Prostate gland (tissue), 2 donors: ENCODE measurements around the gene KERA.

Experiments
- POLR2A ChIP-seq: fragments of 450-650 bp; IDR thresholded peaks from one replicate; pipeline ENCODE4 v1.6.1; 2016; ENCODE audit warnings: antibody characterized with exemption, mild to moderate bottlenecking
- POLR2AphosphoS5 ChIP-seq: sonication (generic); formaldehyde crosslinking; IDR thresholded peaks from one replicate; pipeline ENCODE4 v1.6.1; 2017; ENCODE audit warnings: antibody characterized with exemption
- TF ChIP-seq, protein P1 (sequence below), 4 experiments: fragments of 200-600 bp in 2 of 4; fragments of 450-650 bp in 2 of 4; sonication (generic) in 2 of 4; IDR thresholded peaks; 1 replicate in 3 of 4; 2 replicates in 1 of 4; pipeline ENCODE4 v1.5.1; 2016 to 2019; ENCODE audit warnings: antibody characterized with exemption in 4 of 4, mild to moderate bottlenecking in 2 of 4, moderate library complexity in 2 of 4

DNA sequence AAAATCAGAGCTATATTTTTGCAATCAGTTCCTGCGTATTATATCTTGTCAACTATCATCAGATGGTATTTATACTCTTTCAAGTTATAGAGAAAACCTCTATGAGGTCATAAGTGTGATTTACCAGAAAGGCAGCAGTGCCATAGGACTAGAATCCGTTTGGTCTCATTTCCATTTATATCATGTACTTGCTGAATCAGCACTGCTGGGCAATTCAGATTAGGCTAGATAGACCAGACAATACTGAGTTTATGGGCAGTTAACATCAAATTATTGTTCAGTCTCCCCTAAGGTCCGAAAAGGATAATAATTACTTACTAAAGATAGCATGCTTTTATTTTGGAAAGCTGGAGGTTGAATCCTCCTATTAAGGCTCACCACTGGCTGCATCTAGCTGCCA is 6.8 kb upstream of the KERA start:
- TF ChIP-seq, protein P1, sequence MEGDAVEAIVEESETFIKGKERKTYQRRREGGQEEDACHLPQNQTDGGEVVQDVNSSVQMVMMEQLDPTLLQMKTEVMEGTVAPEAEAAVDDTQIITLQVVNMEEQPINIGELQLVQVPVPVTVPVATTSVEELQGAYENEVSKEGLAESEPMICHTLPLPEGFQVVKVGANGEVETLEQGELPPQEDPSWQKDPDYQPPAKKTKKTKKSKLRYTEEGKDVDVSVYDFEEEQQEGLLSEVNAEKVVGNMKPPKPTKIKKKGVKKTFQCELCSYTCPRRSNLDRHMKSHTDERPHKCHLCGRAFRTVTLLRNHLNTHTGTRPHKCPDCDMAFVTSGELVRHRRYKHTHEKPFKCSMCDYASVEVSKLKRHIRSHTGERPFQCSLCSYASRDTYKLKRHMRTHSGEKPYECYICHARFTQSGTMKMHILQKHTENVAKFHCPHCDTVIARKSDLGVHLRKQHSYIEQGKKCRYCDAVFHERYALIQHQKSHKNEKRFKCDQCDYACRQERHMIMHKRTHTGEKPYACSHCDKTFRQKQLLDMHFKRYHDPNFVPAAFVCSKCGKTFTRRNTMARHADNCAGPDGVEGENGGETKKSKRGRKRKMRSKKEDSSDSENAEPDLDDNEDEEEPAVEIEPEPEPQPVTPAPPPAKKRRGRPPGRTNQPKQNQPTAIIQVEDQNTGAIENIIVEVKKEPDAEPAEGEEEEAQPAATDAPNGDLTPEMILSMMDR (IDR thresholded peaks at IDR 0.05): no peak
- TF ChIP-seq POLR2AphosphoS5: no peak
- TF ChIP-seq POLR2A: no peak
